ENCODE results near the gene MED28.

Gene MED28

DNA sequence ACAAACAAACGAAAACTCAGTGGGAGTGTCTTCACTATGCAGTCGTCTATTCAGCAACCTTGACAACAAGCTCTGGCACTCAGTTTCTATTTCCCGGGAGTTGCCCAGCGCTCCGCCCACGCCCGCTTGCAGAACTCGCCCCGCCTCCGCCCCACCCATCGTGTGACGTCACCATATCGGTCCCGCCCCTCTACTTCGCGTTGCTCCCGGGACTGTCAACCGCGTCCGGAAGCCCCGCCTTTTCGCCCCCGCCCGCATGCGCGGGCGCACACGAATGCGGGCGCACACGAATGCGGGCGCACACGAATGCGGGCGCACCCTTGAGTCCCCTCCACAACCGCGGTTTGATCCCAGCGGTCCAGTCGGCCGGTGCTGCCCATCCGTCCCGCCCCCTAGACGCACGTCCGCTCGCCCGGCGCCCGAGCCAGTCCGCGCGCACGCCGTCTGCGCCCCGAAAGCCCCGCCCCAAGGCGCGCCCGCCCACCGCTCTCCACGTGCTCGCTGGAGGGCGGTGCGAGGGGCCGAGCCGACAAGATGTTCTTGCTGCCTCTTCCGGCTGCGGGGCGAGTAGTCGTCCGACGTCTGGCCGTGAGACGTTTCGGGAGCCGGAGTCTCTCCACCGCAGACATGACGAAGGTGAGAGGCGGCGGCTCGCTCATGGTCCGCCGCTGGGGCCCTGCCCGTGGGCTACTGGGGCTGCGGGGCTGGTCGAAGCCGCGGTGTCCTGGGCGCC is 37.3 kb upstream of the MED28 start, which contains the start of gene LAP3:
Gene LAP3 (plus strand): TSS at position 267 of the 733 bp plus-strand sequence. CDS start 268 bp downstream, at position 535.
- peak; percentile 96 for ATAC-seq
- TF ChIP-seq ESRRG (CRISPR knock-in tag; IDR thresholded peaks at IDR 0.05) (no peak), PPARA (CRISPR knock-in tag; IDR thresholded peaks at IDR 0.05; ENCODE audit: borderline replicate concordance) (no peak), ZNF8 (CRISPR knock-in tag; IDR thresholded peaks at IDR 0.05) (no peak), ZC3H10 (CRISPR knock-in tag; IDR thresholded peaks at IDR 0.05) (no peak), GLIS3 (CRISPR knock-in tag; IDR thresholded peaks at IDR 0.05) (no peak), SNAI2 (CRISPR knock-in tag; IDR thresholded peaks at IDR 0.05) (no peak), ZNF70 (CRISPR knock-in tag; IDR thresholded peaks at IDR 0.05) (no peak), CSDC2 (CRISPR knock-in tag; IDR thresholded peaks at IDR 0.05) (no peak)
- TF ChIP-seq, protein P1, sequence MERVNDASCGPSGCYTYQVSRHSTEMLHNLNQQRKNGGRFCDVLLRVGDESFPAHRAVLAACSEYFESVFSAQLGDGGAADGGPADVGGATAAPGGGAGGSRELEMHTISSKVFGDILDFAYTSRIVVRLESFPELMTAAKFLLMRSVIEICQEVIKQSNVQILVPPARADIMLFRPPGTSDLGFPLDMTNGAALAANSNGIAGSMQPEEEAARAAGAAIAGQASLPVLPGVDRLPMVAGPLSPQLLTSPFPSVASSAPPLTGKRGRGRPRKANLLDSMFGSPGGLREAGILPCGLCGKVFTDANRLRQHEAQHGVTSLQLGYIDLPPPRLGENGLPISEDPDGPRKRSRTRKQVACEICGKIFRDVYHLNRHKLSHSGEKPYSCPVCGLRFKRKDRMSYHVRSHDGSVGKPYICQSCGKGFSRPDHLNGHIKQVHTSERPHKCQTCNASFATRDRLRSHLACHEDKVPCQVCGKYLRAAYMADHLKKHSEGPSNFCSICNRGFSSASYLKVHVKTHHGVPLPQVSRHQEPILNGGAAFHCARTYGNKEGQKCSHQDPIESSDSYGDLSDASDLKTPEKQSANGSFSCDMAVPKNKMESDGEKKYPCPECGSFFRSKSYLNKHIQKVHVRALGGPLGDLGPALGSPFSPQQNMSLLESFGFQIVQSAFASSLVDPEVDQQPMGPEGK (CRISPR knock-in tag; IDR thresholded peaks at IDR 0.05; ENCODE audit: borderline replicate concordance) = no peak

DNA sequence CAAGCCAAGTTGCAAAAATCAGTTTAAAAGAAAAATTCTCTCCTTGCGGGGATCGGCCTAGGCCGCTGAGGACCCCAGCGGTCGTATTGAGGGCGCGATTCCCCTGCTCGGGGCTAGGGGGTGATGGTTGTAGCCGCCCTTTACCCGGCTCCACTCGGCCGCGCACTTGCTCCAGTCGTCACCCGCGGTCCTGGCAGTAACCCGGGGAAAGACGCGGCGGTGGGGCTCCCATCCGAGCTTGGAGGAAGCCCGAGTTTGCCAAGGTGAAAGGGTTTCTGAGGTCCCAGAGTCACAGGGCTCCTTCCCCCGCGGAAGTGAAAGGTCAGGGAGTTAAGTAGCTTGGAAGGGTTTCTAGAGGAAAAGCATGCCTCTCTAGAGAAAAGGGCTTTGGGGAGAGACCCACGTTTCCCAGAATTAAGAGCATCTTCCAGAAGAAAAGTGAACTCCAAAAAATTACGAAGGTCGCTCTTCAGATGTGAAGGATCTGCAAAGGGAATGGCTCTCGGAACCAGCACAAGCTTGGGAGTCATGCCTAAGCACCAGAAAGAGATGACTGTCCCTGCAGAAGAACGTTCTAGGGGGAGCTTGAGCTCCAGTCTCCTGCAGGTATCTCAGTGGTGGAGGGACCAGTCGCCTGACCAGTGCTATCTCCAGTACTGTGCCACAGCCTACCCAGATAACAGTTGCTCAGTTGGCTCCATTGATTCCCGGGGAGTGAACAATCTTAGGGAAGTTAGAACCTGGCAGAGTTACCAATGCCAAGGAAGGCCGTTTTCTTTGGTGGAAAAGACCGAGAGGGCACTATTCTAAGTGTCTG is 36.6 kb upstream of the MED28 start:
- TF ChIP-seq ZNF565 (CRISPR knock-in tag; conservative IDR thresholded peaks at IDR 0.05; ENCODE audit: low read depth) (no peak), RARB (CRISPR knock-in tag; IDR thresholded peaks at IDR 0.05) (no peak), PPARA (CRISPR knock-in tag; IDR thresholded peaks at IDR 0.05; ENCODE audit: borderline replicate concordance) (no peak), ZNF70 (CRISPR knock-in tag; IDR thresholded peaks at IDR 0.05) (no peak), ZFP3 (CRISPR knock-in tag; IDR thresholded peaks at IDR 0.05) (no peak), ZNF8 (CRISPR knock-in tag; IDR thresholded peaks at IDR 0.05) (no peak), ISL1 (CRISPR knock-in tag; IDR thresholded peaks at IDR 0.05) (no peak), ESRRG (CRISPR knock-in tag; IDR thresholded peaks at IDR 0.05) (no peak), ZFP30 (CRISPR knock-in tag; IDR thresholded peaks at IDR 0.05) (no peak), GLIS3 (CRISPR knock-in tag; IDR thresholded peaks at IDR 0.05) (no peak), TOX (CRISPR knock-in tag; IDR thresholded peaks at IDR 0.05; ENCODE audit: borderline replicate concordance) (no peak), TCF4 (CRISPR knock-in tag; IDR thresholded peaks at IDR 0.05; ENCODE audit: borderline replicate concordance) (no peak), BACH2 (CRISPR knock-in tag; IDR thresholded peaks at IDR 0.05; ENCODE audit: borderline replicate concordance) (no peak), SNAI2 (CRISPR knock-in tag; IDR thresholded peaks at IDR 0.05) (no peak), ZC3H10 (CRISPR knock-in tag; IDR thresholded peaks at IDR 0.05) (no peak), ARNTL (CRISPR knock-in tag; IDR thresholded peaks at IDR 0.05; ENCODE audit: borderline replicate concordance, low read depth) (no peak)
- TF ChIP-seq, protein P2, sequence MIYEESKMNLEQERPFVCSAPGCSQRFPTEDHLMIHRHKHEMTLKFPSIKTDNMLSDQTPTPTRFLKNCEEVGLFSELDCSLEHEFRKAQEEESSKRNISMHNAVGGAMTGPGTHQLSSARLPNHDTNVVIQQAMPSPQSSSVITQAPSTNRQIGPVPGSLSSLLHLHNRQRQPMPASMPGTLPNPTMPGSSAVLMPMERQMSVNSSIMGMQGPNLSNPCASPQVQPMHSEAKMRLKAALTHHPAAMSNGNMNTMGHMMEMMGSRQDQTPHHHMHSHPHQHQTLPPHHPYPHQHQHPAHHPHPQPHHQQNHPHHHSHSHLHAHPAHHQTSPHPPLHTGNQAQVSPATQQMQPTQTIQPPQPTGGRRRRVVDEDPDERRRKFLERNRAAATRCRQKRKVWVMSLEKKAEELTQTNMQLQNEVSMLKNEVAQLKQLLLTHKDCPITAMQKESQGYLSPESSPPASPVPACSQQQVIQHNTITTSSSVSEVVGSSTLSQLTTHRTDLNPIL (CRISPR knock-in tag; IDR thresholded peaks at IDR 0.05; ENCODE audit: low read depth) = no peak
- TF ChIP-seq, protein P3, sequence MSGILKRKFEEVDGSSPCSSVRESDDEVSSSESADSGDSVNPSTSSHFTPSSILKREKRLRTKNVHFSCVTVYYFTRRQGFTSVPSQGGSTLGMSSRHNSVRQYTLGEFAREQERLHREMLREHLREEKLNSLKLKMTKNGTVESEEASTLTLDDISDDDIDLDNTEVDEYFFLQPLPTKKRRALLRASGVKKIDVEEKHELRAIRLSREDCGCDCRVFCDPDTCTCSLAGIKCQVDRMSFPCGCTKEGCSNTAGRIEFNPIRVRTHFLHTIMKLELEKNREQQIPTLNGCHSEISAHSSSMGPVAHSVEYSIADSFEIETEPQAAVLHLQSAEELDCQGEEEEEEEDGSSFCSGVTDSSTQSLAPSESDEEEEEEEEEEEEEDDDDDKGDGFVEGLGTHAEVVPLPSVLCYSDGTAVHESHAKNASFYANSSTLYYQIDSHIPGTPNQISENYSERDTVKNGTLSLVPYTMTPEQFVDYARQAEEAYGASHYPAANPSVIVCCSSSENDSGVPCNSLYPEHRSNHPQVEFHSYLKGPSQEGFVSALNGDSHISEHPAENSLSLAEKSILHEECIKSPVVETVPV (CRISPR knock-in tag; IDR thresholded peaks at IDR 0.05) = no peak
- TF ChIP-seq, protein P1 (CRISPR knock-in tag; IDR thresholded peaks at IDR 0.05; ENCODE audit: borderline replicate concordance) = no peak
- peak; percentile 57 for ATAC-seq

DNA sequence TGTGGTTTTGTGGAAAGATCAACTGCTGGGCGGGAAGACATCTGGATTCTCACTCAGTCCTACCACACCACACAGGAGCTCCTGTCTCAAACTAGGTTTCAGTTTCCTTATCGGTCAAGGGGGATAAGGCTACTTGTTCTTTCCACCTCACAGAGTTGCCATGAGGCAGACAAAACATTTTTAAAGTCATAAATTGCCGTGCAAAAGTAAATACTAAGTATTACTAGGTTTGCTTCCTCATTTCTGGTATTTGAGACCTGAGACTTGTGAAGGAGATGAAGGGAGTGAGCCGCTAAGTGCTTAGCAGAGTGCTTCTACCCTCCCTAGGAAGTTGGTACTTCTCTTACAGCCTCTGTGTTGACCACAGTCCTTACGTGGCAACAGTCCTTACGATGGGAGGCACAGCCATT is 36.0 kb upstream of the MED28 start:
- ATAC-seq = no peak
- no peak for TF ChIP-seq GLIS3 (CRISPR knock-in tag; IDR thresholded peaks at IDR 0.05)
- no peak for TF ChIP-seq ARNTL (CRISPR knock-in tag; IDR thresholded peaks at IDR 0.05; ENCODE audit: borderline replicate concordance, low read depth)
- TF ChIP-seq ESRRG (CRISPR knock-in tag; IDR thresholded peaks at IDR 0.05) = no peak
- TF ChIP-seq TCF4 (CRISPR knock-in tag; IDR thresholded peaks at IDR 0.05; ENCODE audit: borderline replicate concordance) = no peak
- no peak for TF ChIP-seq ZNF8 (CRISPR knock-in tag; IDR thresholded peaks at IDR 0.05)
- TF ChIP-seq ISL1 (CRISPR knock-in tag; IDR thresholded peaks at IDR 0.05) = no peak
- no peak for TF ChIP-seq PPARA (CRISPR knock-in tag; IDR thresholded peaks at IDR 0.05; ENCODE audit: borderline replicate concordance)
- TF ChIP-seq TOX (CRISPR knock-in tag; IDR thresholded peaks at IDR 0.05; ENCODE audit: borderline replicate concordance) = no peak
- TF ChIP-seq ZC3H10 (CRISPR knock-in tag; IDR thresholded peaks at IDR 0.05) = no peak
- TF ChIP-seq, protein P1 (CRISPR knock-in tag; IDR thresholded peaks at IDR 0.05; ENCODE audit: borderline replicate concordance) = no peak
- TF ChIP-seq OSR1 (CRISPR knock-in tag; IDR thresholded peaks at IDR 0.05) = no peak
- TF ChIP-seq, protein P4, sequence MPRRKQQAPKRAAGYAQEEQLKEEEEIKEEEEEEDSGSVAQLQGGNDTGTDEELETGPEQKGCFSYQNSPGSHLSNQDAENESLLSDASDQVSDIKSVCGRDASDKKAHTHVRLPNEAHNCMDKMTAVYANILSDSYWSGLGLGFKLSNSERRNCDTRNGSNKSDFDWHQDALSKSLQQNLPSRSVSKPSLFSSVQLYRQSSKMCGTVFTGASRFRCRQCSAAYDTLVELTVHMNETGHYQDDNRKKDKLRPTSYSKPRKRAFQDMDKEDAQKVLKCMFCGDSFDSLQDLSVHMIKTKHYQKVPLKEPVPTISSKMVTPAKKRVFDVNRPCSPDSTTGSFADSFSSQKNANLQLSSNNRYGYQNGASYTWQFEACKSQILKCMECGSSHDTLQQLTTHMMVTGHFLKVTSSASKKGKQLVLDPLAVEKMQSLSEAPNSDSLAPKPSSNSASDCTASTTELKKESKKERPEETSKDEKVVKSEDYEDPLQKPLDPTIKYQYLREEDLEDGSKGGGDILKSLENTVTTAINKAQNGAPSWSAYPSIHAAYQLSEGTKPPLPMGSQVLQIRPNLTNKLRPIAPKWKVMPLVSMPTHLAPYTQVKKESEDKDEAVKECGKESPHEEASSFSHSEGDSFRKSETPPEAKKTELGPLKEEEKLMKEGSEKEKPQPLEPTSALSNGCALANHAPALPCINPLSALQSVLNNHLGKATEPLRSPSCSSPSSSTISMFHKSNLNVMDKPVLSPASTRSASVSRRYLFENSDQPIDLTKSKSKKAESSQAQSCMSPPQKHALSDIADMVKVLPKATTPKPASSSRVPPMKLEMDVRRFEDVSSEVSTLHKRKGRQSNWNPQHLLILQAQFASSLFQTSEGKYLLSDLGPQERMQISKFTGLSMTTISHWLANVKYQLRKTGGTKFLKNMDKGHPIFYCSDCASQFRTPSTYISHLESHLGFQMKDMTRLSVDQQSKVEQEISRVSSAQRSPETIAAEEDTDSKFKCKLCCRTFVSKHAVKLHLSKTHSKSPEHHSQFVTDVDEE (CRISPR knock-in tag; IDR thresholded peaks at IDR 0.05) = no peak
- no peak for TF ChIP-seq BACH2 (CRISPR knock-in tag; IDR thresholded peaks at IDR 0.05; ENCODE audit: borderline replicate concordance)

Data from SK-N-SH treated with all-trans-retinoic acid at 6 μM for 48 hours (cell line).